ENCODE results near the gene LMAN1.

DNA sequence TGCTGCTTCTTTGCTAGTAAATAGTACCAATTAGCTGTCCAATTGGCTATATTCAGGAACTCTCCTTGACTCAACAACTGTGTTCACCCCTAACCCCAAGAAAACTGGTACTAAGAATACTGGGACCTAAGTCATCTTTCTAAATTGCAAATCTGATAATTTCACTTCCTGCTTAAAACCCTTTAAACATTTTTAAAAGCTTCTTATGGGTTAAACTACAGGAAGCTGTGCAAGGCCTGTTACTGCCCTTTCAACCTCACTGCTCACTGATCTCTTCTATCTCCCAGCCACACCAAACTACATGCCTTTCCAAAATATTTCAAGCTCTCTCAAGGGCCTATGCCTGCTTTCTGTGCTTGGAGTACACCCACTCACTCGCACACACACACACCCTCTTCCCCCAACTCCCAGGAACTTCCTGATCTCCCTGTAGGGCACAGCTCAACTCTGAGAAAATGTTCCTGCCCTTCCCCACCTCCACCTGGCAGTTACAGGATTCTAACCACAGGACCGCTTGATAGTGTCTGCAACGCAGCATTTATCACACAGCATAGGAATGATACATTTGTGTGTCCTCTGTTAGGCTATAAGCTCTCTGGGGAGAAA is 6.7 kb downstream of the LMAN1 start:
- TF ChIP-seq CTCF (IDR thresholded peaks at IDR 0.05; ENCODE audit: poor library complexity) (no peak), EZH2 (IDR thresholded peaks at IDR 0.05; ENCODE audit: borderline replicate concordance) (no peak)

Measured in hepatocyte (in vitro differentiated cells).